Thyroid gland (tissue), 4 donors: ENCODE results near the gene MERTK. TPM values are rescaled to one million over a fixed set of nuclear protein-coding genes. Genes with fewer than 3 reads are reported as not detected.
"Not testable (repeated sequence)": the region's sequence is repeated elsewhere in the genome, so short reads cannot be mapped to it uniquely, and the experiment has no call there.

Experiments
- DNase-seq, 2 donors: peaks; one replicate each; pipeline ENCODE4 v3.0.0-alpha.2; 2019
- H3K27ac ChIP-seq, 3 donors: fragments of 200-600 bp; sonication (generic); 1 replicate in 2 of 3; 2 replicates in 1 of 3; pipeline ENCODE4 v1.5.1; 2016 to 2019; ENCODE audit warnings: mild to moderate bottlenecking in 1 of 3, moderate library complexity in 1 of 3
- H3K27me3 ChIP-seq: fragments of 200-600 bp; sonication (generic); one replicate; pipeline ENCODE4 v1.5.1; 2019
- H3K36me3 ChIP-seq, 2 donors: fragments of 200-600 bp; sonication (generic); one replicate each; pipeline ENCODE4 v1.5.1; 2016 to 2019
- H3K4me1 ChIP-seq, 2 donors: fragments of 200-600 bp; sonication (generic); one replicate each; pipeline ENCODE4 v1.5.1; 2017 to 2019
- H3K4me3 ChIP-seq, 3 donors: fragments of 200-600 bp; sonication (generic); replicated peaks in 1 of 3; 1 replicate in 2 of 3; 2 replicates in 1 of 3; pipeline ENCODE4 v1.5.1; 2016; ENCODE audit warnings: mild to moderate bottlenecking in 1 of 3
- H3K9me3 ChIP-seq: fragments of 200-600 bp; sonication (generic); one replicate; pipeline ENCODE4 v1.5.1; 2017
- POLR2A ChIP-seq, 2 donors: fragments of 450-650 bp; IDR thresholded peaks; one replicate each; pipeline ENCODE4 v1.6.1; 2017; ENCODE audit warnings: antibody characterized with exemption in 2 of 2, mild to moderate bottlenecking in 2 of 2, moderate library complexity in 1 of 2
- WGBS, 2 donors: methylation state at CpG; one replicate each; pipeline ENCODE4 v1.1.5; 2017; 5-methylcytosine and 5-hydroxymethylcytosine counted together
- intact Hi-C: fragments of 100-400 bp; cut with DNase I; formaldehyde crosslinking; loops from one replicate; pipeline ENCODE4 v1.15.1; 2023
- total RNA-seq, 4 donors: library from RNA; depleted of rRNA; stranded (reverse); fragments of >200 nt; gene quantifications; one replicate each; pipeline ENCODE4 v1.2.3, GENCODE V29; 2016
- TF ChIP-seq, protein P1 (sequence below), 6 experiments: fragments of 200-600 bp in 3 of 6; fragments of 450-650 bp in 3 of 6; sonication (generic) in 3 of 6; IDR thresholded peaks; one replicate each; pipeline ENCODE4 v1.5.1; 2016 to 2019; ENCODE audit warnings: antibody characterized with exemption in 6 of 6, mild to moderate bottlenecking in 2 of 6, inconsistent platforms in 1 of 6, moderate library complexity in 1 of 6

The MERTK gene
- total RNA-seq, 4 donors from 2014 or later, result 23.5 to 36.7 (median 32.9) TPM

DNA sequence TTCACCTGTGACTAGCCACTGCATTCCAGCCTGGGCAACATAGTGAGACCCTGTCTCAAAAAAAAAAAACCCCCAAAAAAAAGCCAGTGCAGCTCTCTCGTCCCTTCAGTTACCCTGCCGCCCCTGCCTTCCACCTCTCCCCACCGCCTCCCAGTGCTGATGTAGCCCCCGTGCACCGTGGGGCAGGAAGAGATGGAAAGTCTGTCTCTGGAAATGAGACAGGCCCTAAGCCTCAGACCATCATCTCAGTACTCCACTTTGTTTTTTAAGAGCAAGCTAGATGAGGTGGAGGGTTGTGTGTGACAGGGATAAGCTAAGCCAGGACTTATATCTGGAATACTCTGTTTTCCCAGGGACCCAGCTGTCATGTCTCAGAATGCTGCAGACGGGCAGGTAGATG lies 32.0 kb downstream of the MERTK start:
- DNase-seq, result no peak
- TF ChIP-seq, protein P1, sequence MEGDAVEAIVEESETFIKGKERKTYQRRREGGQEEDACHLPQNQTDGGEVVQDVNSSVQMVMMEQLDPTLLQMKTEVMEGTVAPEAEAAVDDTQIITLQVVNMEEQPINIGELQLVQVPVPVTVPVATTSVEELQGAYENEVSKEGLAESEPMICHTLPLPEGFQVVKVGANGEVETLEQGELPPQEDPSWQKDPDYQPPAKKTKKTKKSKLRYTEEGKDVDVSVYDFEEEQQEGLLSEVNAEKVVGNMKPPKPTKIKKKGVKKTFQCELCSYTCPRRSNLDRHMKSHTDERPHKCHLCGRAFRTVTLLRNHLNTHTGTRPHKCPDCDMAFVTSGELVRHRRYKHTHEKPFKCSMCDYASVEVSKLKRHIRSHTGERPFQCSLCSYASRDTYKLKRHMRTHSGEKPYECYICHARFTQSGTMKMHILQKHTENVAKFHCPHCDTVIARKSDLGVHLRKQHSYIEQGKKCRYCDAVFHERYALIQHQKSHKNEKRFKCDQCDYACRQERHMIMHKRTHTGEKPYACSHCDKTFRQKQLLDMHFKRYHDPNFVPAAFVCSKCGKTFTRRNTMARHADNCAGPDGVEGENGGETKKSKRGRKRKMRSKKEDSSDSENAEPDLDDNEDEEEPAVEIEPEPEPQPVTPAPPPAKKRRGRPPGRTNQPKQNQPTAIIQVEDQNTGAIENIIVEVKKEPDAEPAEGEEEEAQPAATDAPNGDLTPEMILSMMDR (IDR thresholded peaks at IDR 0.05), result no peak
- no peak for TF ChIP-seq POLR2A (IDR thresholded peaks at IDR 0.05)
- Histone ChIP-seq H3K27ac (no peak overlapping the region), H3K4me3 (no peak overlapping the region), H3K36me3 (peaks cover 5 to 8% of the 10 kb centered on the region in 2 donors), H3K9me3 (no peaks in the 10 kb centered on the region), H3K4me1 (no peaks in the 10 kb centered on the region), H3K27me3 (no peaks in the 10 kb centered on the region)
- 95 to 96% methylated on average over 6 of the region's 6 CpGs for WGBS, 2 donors
- intact Hi-C loops, result no loop called here

DNA sequence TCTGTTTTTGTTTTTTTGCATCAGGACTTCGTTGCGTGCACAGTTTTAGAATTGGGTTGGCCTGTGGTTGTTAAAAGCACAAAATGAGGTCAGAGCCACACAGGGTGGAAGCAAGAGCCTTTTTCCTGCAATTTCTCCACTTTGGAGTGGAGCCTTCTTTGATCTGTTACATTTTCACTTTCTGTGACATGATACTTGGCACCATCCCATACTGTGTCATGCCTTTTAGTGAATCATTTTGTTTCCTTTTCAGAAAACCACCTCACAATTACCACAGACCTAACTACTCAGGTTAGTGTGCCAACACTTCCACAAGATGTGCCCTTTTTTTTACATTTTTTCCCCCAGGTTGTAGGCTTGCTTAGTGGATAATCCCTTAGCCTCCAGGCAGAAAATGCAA lies 32.5 kb downstream of the MERTK start:
- Histone ChIP-seq H3K27ac (no peak overlapping the region), H3K27me3 (no peaks in the 10 kb centered on the region), H3K4me3 (no peak overlapping the region), H3K9me3 (no peaks in the 10 kb centered on the region), H3K36me3 (peaks cover 5 to 8% of the 10 kb centered on the region in 2 donors), H3K4me1 (no peaks in the 10 kb centered on the region)
- no peak for DNase-seq
- no peak for TF ChIP-seq POLR2A (IDR thresholded peaks at IDR 0.05)
- TF ChIP-seq, protein P1 (IDR thresholded peaks at IDR 0.05), result no peak
- WGBS, 2 donors, result 80 to 81% methylated on average over 2 of the region's 2 CpGs
- intact Hi-C loops, result no loop called here

- no peak overlapping the region for H3K4me3 ChIP-seq
- DNase-seq, result no peak
- no peak overlapping the region for H3K27ac ChIP-seq
- H3K4me1 ChIP-seq, result no peaks in the 10 kb centered on the region
- TF ChIP-seq, protein P1 (IDR thresholded peaks at IDR 0.05), result no peak
- TF ChIP-seq POLR2A (IDR thresholded peaks at IDR 0.05), result no peak
- H3K36me3 ChIP-seq, result peaks cover 5 to 8% of the 10 kb centered on the region in 2 donors
- intact Hi-C loops, result no loop called here
- no peaks in the 10 kb centered on the region for H3K9me3 ChIP-seq
- 93 to 99% methylated on average over 4 of the region's 4 CpGs for WGBS, 2 donors
- no peaks in the 10 kb centered on the region for H3K27me3 ChIP-seq
Observed at GRCh38 chr2:111932841-111933291, 34.5 kb downstream of the MERTK start.

GRCh38 chr2:111933900-111934299 lies 35.5 kb downstream of the MERTK start:
- H3K4me1 ChIP-seq, H3K4me3 ChIP-seq, H3K27me3 ChIP-seq, intact Hi-C loops, DNase-seq, H3K9me3 ChIP-seq, H3K27ac ChIP-seq, H3K36me3 ChIP-seq: not testable (repeated sequence)
- WGBS, 2 donors, result 72 to 73% methylated on average over 4 of the region's 4 CpGs

GRCh38 chr2:111936881-111937280 lies 38.5 kb downstream of the MERTK start:
- Histone ChIP-seq H3K36me3 (no peaks in the 10 kb centered on the region), H3K27ac (no peak overlapping the region), H3K4me3 (no peak overlapping the region), H3K9me3 (no peaks in the 10 kb centered on the region), H3K27me3 (no peaks in the 10 kb centered on the region), H3K4me1 (no peaks in the 10 kb centered on the region)
- intact Hi-C loops, result no loop called here
- WGBS, 2 donors, result 66 to 74% methylated on average over 5 of the region's 5 CpGs
- TF ChIP-seq, protein P1 (IDR thresholded peaks at IDR 0.05), result no peak
- TF ChIP-seq POLR2A (IDR thresholded peaks at IDR 0.05), result no peak
- DNase-seq, result no peak

GRCh38 chr2:111938392-111938791 lies 40.0 kb downstream of the MERTK start:
- DNase-seq, result no peak
- Histone ChIP-seq H3K36me3 (no peaks in the 10 kb centered on the region), H3K9me3 (no peaks in the 10 kb centered on the region), H3K27me3 (no peaks in the 10 kb centered on the region), H3K27ac (no peak overlapping the region), H3K4me1 (no peaks in the 10 kb centered on the region), H3K4me3 (no peak overlapping the region)
- TF ChIP-seq, protein P1 (IDR thresholded peaks at IDR 0.05), result no peak
- no peak for TF ChIP-seq POLR2A (IDR thresholded peaks at IDR 0.05)
- intact Hi-C loops, result no loop called here
